ENCODE data around the gene CNTNAP2.

GRCh38 chr7:147653456-147653855, 1536.9 kb downstream of the CNTNAP2 start:
- no peak for TF ChIP-seq CTCF (IDR thresholded peaks at IDR 0.05; ENCODE audit: control extremely low read depth in 1 of 3, insufficient read depth in 1 of 3, low read depth in 1 of 3, low read length in 3 of 3)
- no peak for TF ChIP-seq BACH1 (IDR thresholded peaks at IDR 0.05; ENCODE audit: low read length)
- TF ChIP-seq CTBP2 (IDR thresholded peaks at IDR 0.05; ENCODE audit: borderline replicate concordance, insufficient read depth, insufficient read length, low read length): no peak
